Esophagus muscularis mucosa (tissue), 4 donors: ENCODE measurements around the gene FLYWCH2. TPM values are rescaled to one million over a fixed set of nuclear protein-coding genes. Genes with fewer than 3 reads are reported as not detected.

Experiments used
- DNase-seq: peaks from one replicate; pipeline ENCODE4 v3.0.0-alpha.2; 2017; ENCODE audit errors: extremely low spot score
- H3K27ac ChIP-seq, 4 donors: fragments of 200-600 bp; sonication (generic); replicated peaks in 1 of 4; 1 replicate in 3 of 4; 2 replicates in 1 of 4; pipeline ENCODE4 v1.5.1; 2016 to 2019; ENCODE audit warnings: mild to moderate bottlenecking in 1 of 4
- H3K27me3 ChIP-seq, 4 donors: fragments of 200-600 bp; sonication (generic); one replicate each; pipeline versions ENCODE4 v1.5.1 to v1.6.0; 2016 to 2019
- H3K36me3 ChIP-seq, 4 donors: fragments of 200-600 bp; sonication (generic); one replicate each; pipeline ENCODE4 v1.5.1; 2016 to 2019
- H3K4me1 ChIP-seq, 4 donors: fragments of 200-600 bp; sonication (generic); one replicate each; pipeline ENCODE4 v1.5.1; 2016 to 2019
- H3K4me3 ChIP-seq, 4 donors: fragments of 200-600 bp; sonication (generic); 1 replicate in 2 of 4; 2 replicates in 2 of 4; pipeline ENCODE4 v1.5.1; 2016 to 2019; ENCODE audit warnings: mild to moderate bottlenecking in 4 of 4, moderate library complexity in 1 of 4
- H3K9me3 ChIP-seq, 4 donors: fragments of 200-600 bp; sonication (generic); 1 replicate in 3 of 4; 2 replicates in 1 of 4; pipeline ENCODE4 v1.5.1; 2016 to 2019
- EP300 ChIP-seq: sonication (generic); formaldehyde crosslinking; IDR thresholded peaks from one replicate; pipeline ENCODE4 v1.6.1; 2017; ENCODE audit warnings: antibody characterized with exemption
- POLR2A ChIP-seq: fragments of 450-650 bp; IDR thresholded peaks from one replicate; pipeline ENCODE4 v1.6.1; 2017; ENCODE audit warnings: antibody characterized with exemption, moderate library complexity, mild to moderate bottlenecking, low read depth
- POLR2AphosphoS5 ChIP-seq, 2 donors: sonication (generic); formaldehyde crosslinking; IDR thresholded peaks; one replicate each; pipeline ENCODE4 v1.6.1; 2017; ENCODE audit warnings: antibody characterized with exemption in 2 of 2
- WGBS: methylation state at CpG from one replicate; pipeline ENCODE4 v1.1.5; 2018; 5-methylcytosine and 5-hydroxymethylcytosine counted together
- intact Hi-C: fragments of 100-400 bp; cut with DNase I; formaldehyde crosslinking; loops from one replicate; pipeline ENCODE4 v1.15.1; 2023
- total RNA-seq, 4 donors: library from RNA; depleted of rRNA; stranded (reverse); fragments of >200 nt; gene quantifications; one replicate each; pipeline versions ENCODE4 v1.1.0 to v1.2.1, GENCODE V29; 2016
- TF ChIP-seq, protein P1 (sequence below), 3 experiments: fragments of 200-600 bp in 2 of 3; fragments of 450-650 bp in 1 of 3; sonication (generic) in 2 of 3; IDR thresholded peaks; one replicate each; pipeline ENCODE4 v1.5.1; 2017 to 2019; ENCODE audit warnings: antibody characterized with exemption in 3 of 3, mild to moderate bottlenecking in 2 of 3, moderate library complexity in 1 of 3

Gene FLYWCH2
- total RNA-seq, 4 donors from 2014 or later, result 41.9 to 47.2 (median 43.9) TPM

DNA sequence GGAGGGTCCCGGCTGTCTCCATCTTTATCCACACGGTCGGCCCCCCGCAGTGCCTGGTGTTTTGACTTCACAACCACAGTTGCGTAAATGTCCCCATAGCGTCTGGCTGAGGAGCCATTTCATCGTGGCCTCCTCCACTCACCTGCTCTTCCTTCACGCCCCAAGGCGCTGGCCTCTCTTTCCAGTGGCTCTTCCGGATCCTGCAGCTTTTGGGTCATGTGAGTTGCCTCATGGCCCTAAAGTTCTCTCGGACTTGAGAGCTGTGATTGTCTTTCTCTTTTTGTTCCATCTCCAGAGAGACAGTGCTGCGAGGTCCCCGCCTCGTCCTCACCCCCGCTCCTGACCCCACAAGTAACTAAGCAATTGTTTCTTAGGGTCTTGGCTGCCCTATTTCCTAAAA, 51.4 kb downstream of the FLYWCH2 start:
- H3K9me3 ChIP-seq, result no peaks in the 10 kb centered on the region
- 87% methylated on average over 15 of the region's 15 CpGs for WGBS
- DNase-seq, result no peak
- no peak overlapping the region for H3K4me3 ChIP-seq
- intact Hi-C loops, result no loop called here
- TF ChIP-seq POLR2A (no peak), POLR2AphosphoS5 (IDR thresholded peaks at IDR 0.05) (no peak), EP300 (no peak)
- TF ChIP-seq, protein P1, sequence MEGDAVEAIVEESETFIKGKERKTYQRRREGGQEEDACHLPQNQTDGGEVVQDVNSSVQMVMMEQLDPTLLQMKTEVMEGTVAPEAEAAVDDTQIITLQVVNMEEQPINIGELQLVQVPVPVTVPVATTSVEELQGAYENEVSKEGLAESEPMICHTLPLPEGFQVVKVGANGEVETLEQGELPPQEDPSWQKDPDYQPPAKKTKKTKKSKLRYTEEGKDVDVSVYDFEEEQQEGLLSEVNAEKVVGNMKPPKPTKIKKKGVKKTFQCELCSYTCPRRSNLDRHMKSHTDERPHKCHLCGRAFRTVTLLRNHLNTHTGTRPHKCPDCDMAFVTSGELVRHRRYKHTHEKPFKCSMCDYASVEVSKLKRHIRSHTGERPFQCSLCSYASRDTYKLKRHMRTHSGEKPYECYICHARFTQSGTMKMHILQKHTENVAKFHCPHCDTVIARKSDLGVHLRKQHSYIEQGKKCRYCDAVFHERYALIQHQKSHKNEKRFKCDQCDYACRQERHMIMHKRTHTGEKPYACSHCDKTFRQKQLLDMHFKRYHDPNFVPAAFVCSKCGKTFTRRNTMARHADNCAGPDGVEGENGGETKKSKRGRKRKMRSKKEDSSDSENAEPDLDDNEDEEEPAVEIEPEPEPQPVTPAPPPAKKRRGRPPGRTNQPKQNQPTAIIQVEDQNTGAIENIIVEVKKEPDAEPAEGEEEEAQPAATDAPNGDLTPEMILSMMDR (IDR thresholded peaks at IDR 0.05), result no peak
- no peaks in the 10 kb centered on the region for H3K4me1 ChIP-seq
- no peaks in the 10 kb centered on the region for H3K27me3 ChIP-seq
- peaks cover 43 to 99% (median 93%) of the 10 kb centered on the region in 4 donors for H3K36me3 ChIP-seq
- H3K27ac ChIP-seq, result no peak overlapping the region

DNA sequence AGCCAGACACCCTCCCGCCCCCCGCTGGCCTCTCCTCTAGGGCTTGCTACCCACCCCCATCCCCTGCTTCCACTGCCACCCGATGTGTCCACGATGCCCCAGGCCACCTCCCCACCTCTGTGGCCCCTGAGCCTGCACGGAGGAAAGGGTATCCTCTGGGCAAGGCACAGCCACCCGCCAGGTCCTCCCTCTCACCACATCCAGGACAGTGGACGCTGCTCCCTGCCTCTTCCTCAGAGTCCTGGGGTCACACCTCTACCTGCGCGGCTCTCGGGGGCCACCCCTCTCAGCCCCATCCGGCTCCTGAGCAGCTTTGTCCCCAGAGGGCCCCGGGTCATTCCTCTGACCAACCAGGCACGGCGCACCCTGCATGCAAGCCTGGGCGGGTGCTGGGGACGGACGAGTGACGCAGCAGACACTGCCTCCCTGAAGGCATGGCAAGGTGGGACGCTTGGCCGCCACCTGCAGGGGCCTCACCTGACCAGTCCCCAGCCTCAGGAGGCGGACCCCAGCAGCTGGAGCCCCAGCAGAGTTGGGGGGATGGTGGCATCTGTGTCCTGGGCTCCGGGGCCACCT, 53.5 kb downstream of the FLYWCH2 start:
- intact Hi-C loops, result no loop called here
- no peak overlapping the region for H3K4me3 ChIP-seq
- no peaks in the 10 kb centered on the region for H3K27me3 ChIP-seq
- no peaks in the 10 kb centered on the region for H3K4me1 ChIP-seq
- WGBS, result 87% methylated on average over 8 of the region's 22 CpGs
- no peak for DNase-seq
- H3K27ac ChIP-seq, result no peak overlapping the region
- no peaks in the 10 kb centered on the region for H3K9me3 ChIP-seq
- no peak for TF ChIP-seq EP300
- TF ChIP-seq, protein P1 (IDR thresholded peaks at IDR 0.05), result no peak
- TF ChIP-seq POLR2AphosphoS5 (IDR thresholded peaks at IDR 0.05), result no peak
- no peak for TF ChIP-seq POLR2A
- H3K36me3 ChIP-seq, result peaks cover 50 to 99% (median 93%) of the 10 kb centered on the region in 4 donors

DNA sequence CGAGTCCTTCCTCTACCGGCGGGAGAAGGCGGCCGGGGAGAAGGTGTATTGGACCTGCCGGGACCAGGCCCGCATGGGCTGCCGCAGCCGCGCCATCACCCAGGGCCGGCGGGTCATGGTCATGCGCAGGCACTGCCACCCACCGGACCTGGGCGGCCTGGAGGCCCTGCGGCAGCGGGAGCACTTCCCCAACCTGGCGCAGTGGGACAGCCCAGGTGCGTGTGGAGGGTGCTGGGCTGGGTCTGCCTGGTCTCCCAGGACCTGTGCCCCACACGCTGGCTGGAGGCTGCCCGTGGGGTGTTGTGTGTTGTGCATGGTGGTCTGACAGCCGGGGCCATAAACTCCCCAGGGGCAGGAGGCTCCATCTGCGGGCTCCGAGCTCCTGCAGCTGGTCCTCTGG, 54.2 kb downstream of the FLYWCH2 start:
- WGBS, result 93% methylated on average over 12 of the region's 24 CpGs
- no peaks in the 10 kb centered on the region for H3K9me3 ChIP-seq
- no peak for DNase-seq
- no peak overlapping the region for H3K4me3 ChIP-seq
- H3K27ac ChIP-seq, result no peak overlapping the region
- intact Hi-C loops, result no loop called here
- TF ChIP-seq, protein P1 (IDR thresholded peaks at IDR 0.05), result no peak
- TF ChIP-seq EP300, result no peak
- TF ChIP-seq POLR2A, result no peak
- TF ChIP-seq POLR2AphosphoS5 (IDR thresholded peaks at IDR 0.05), result no peak
- no peaks in the 10 kb centered on the region for H3K4me1 ChIP-seq
- H3K36me3 ChIP-seq, result peaks cover 50 to 99% (median 95%) of the 10 kb centered on the region in 4 donors
- no peaks in the 10 kb centered on the region for H3K27me3 ChIP-seq

- Histone ChIP-seq H3K27ac (no peak overlapping the region), H3K4me3 (no peak overlapping the region), H3K27me3 (no peaks in the 10 kb centered on the region), H3K9me3 (no peaks in the 10 kb centered on the region), H3K4me1 (no peaks in the 10 kb centered on the region), H3K36me3 (peaks cover 55 to 99% (median 97%) of the 10 kb centered on the region in 4 donors)
- no peak for TF ChIP-seq EP300
- TF ChIP-seq POLR2AphosphoS5 (IDR thresholded peaks at IDR 0.05), result no peak
- TF ChIP-seq, protein P1 (IDR thresholded peaks at IDR 0.05), result no peak
- no peak for TF ChIP-seq POLR2A
- no peak for DNase-seq
- WGBS, result 88% methylated on average over 2 of the region's 12 CpGs
- intact Hi-C loops, result no loop called here
These were observed 55.2 kb downstream of the FLYWCH2 start for GRCh38 chr16:2938206-2938605.

DNA sequence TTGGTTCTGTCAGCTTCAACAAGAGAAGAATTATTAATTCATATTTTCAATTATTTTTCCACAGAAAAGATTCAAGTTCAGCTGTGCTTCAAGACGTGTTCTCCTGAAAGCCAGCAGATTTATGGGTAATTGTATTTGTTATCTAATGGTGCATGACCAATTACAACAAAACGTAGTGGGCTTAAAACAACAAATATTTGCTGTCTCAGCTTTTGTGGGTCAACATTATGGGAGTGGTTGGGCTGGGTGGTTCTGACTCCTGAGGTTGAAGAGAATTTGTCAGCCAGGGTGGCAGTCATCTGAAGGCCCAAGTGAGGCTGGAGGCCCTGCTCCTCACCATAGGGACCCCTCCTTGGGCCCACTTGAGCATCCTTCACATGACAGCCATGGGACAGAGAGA, 57.0 kb downstream of the FLYWCH2 start:
- intact Hi-C loops, result no loop called here
- H3K4me1 ChIP-seq, result no peaks in the 10 kb centered on the region
- TF ChIP-seq POLR2AphosphoS5 (IDR thresholded peaks at IDR 0.05) (no peak), EP300 (no peak), POLR2A (no peak)
- TF ChIP-seq, protein P1 (IDR thresholded peaks at IDR 0.05), result no peak
- peaks cover 50 to 97% (median 86%) of the 10 kb centered on the region in 4 donors for H3K36me3 ChIP-seq
- no peaks in the 10 kb centered on the region for H3K9me3 ChIP-seq
- no peak for DNase-seq
- H3K27me3 ChIP-seq, result no peaks in the 10 kb centered on the region
- no peak overlapping the region for H3K4me3 ChIP-seq
- 92% methylated on average over 2 of the region's 2 CpGs for WGBS
- H3K27ac ChIP-seq, result no peak overlapping the region
